Astrocyte of the spinal cord (primary cell): ENCODE results near the gene FAM47E.

ENCODE experiments used
- DNase-seq: peaks from one replicate; pipeline ENCODE4 v3.0.0; 2011; ENCODE audit warnings: low read depth, low spot score
- H3K4me3 ChIP-seq: 2 replicates; pipeline ENCODE4 v1.5.1; 2011; ENCODE audit warnings: low read depth, mild to moderate bottlenecking, low read length, moderate library complexity
- in situ Hi-C: cut with HindIII; loops from 2 replicates; pipeline ENCODE4 v1.10.0; 2017; ENCODE audit warnings: low sequenced_read_pairs
- TF ChIP-seq, protein P1 (sequence below): IDR thresholded peaks from 2 replicates; pipeline ENCODE4 v1.5.1; 2012; ENCODE audit warnings: low read depth, mild to moderate bottlenecking, low read length, inconsistent platforms

FAM47E gene

DNA sequence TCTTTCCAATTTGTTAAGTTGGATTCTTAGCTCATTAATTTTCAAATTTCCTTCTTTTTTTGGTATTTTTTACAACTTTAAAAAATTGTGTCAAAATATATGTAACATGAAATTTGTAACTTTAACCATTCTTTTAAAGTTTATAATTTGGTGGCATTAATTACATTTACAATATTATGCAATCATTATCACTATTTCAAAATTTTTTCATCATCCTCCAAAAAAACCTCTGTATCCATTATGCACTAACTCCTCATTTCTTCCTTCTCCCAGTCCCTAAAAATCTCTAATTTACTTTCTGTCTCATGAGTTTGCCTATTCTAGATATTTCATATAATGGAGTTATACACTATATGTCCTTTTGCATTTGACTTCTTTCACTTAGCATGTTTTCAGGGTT, 4.7 kb upstream of the FAM47E start:
- in situ Hi-C loops = no loop called here

DNA sequence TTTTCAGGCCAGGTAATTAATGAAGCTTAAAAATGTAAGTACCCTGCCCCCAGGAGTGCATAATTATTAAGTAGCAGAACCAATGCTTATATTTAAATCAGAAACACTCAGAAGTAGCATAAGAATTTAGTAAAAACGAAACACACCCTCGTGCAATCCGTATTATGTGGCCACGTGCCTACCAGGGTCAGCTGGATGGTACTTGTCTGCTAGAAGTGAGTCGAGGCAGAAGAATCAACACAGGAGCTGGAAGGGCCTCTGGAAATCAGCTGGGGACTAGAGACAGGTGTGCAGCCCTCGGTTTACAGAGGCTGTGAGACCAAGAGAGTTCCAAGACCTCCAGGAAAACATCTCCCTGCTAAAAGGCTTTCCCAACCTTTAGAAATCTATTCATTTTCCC, 559 bp upstream of the FAM47E start:
- DNase-seq = no peak
- peak overlapping the region; percentile 38 for H3K4me3 ChIP-seq
- in situ Hi-C loops = no loop called here
- TF ChIP-seq, protein P1, sequence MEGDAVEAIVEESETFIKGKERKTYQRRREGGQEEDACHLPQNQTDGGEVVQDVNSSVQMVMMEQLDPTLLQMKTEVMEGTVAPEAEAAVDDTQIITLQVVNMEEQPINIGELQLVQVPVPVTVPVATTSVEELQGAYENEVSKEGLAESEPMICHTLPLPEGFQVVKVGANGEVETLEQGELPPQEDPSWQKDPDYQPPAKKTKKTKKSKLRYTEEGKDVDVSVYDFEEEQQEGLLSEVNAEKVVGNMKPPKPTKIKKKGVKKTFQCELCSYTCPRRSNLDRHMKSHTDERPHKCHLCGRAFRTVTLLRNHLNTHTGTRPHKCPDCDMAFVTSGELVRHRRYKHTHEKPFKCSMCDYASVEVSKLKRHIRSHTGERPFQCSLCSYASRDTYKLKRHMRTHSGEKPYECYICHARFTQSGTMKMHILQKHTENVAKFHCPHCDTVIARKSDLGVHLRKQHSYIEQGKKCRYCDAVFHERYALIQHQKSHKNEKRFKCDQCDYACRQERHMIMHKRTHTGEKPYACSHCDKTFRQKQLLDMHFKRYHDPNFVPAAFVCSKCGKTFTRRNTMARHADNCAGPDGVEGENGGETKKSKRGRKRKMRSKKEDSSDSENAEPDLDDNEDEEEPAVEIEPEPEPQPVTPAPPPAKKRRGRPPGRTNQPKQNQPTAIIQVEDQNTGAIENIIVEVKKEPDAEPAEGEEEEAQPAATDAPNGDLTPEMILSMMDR = no peak

More for the DNA sequence above, 4.7 kb upstream of the FAM47E start:
- DNase-seq = no peak
- TF ChIP-seq, protein P1 = no peak
- no peak overlapping the region for H3K4me3 ChIP-seq

DNA sequence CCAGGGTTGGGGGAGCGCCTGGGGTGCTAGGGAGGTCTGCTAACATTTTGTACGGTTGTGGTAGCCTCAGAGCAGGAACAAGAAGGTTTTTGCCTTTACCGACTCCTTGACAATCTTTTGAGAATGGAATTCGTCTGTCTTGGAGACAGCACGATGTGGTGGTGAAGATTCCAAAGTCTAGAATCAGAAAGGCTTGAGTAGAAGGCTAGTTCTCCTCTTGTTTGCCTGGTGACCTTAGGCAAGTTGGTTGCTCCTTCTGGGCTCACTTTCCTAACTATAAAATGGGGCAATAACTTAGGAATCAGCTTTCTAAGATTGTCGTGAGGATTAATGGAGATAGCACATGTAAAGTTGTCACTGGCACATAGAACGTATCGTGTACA, 741 bp downstream of the FAM47E start:
- in situ Hi-C loops = no loop called here
- H3K4me3 ChIP-seq = no peak overlapping the region
- no peak for DNase-seq
- TF ChIP-seq, protein P1 = no peak

DNA sequence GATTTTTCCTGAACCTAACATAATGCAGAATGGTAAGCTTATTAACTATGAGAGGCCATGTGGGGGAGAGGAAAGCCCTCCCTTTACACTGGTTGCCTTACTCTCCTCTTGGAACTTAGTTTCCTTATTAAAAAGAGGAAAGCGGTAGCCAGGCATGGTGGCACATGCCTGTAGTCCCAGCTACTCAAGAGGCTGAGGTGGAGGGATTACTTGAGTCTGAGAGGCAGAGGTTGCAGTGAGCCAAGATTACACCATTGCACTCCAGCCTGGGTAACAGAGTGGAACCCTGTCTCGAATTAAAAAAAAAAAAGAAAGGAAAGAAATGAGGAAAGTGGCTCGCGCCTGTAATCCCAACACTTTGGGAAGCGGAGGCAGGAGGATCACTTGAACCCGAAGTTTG, 2.0 kb downstream of the FAM47E start:
- TF ChIP-seq, protein P1 = no peak
- no peak overlapping the region for H3K4me3 ChIP-seq
- in situ Hi-C loops = no loop called here

DNA sequence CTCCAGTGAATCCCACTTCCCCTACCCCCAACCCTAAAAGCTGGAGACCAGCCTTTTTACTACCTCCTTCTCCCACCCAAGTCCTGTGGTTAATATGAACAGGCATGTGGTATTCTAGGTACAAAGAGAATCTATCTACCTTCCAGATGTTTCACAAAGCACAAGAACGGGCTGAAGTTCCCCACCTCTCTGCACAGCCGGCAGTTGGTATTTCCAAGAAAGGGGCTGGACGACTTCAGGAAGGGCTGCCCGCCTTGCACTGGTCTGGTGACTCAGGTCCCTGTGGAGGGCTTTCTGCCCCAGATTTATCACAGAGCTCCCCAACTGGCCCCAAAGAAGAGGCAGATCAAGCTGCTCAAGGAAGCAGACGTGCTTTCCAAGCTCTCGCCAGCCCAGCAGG, 4.5 kb downstream of the FAM47E start:
- in situ Hi-C loops = no loop called here
- DNase-seq = no peak
- no peak overlapping the region for H3K4me3 ChIP-seq
- TF ChIP-seq, protein P1 = no peak

More for the DNA sequence above, 2.0 kb downstream of the FAM47E start:
- DNase-seq = no peak

DNA sequence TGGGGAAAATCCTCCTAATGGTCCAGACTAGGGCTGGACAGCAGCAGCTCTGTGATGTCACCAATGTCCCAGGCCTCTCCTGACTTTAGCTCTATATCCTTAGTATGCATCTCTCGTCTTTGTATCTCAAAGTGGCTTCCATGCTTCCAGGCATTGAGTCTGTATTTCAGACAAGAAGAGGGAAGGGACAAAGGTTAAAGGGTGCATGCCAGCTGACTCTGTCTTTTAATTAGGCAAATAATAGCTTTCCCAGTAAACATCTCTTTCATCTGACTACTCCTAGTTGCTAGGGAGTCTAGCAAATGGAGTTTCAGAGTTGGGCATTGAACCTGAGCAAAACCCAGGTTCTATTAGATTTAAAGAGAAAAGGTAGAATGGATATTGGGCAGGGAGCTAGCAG, 5.4 kb downstream of the FAM47E start:
- TF ChIP-seq, protein P1 = no peak
- no peak for DNase-seq
- no peak overlapping the region for H3K4me3 ChIP-seq
- in situ Hi-C loops = no loop called here

DNA sequence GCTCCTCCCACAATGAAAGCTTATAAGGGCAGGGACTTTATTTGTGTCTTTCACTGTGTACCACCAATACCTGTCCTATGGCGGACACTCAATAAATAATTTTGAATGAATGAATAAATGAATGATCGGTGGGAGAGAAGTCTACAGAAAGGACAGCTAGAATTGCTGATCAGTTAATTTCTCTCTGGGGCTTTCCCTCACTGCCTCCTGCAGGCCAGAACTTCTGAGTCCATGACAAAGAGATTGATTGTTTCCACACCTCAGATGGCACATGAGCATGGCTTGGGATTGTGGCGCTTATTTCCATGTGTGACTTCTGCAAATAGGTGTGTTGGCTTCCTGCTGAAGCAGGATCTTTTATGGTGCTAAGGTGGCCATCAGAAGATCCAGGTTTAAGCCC, 6.3 kb downstream of the FAM47E start:
- in situ Hi-C loops = no loop called here
- no peak for DNase-seq
- TF ChIP-seq, protein P1 = no peak
- H3K4me3 ChIP-seq = no peak overlapping the region
